Skeletal muscle cell (primary cell): ENCODE results near the gene SLC22A23.
"Not testable (repeated sequence)": the region's sequence is repeated elsewhere in the genome, so short reads cannot be mapped to it uniquely, and the experiment has no call there.

Source experiments
- DNase-seq: peaks from one replicate; pipeline ENCODE4 v3.0.0-alpha.2; 2010; ENCODE audit warnings: low read depth
- H3K4me3 ChIP-seq: 2 replicates; pipeline ENCODE4 v1.5.1; 2011; ENCODE audit warnings: low read depth, mild to moderate bottlenecking, control low read depth, low read length, moderate library complexity

The SLC22A23 gene

DNA sequence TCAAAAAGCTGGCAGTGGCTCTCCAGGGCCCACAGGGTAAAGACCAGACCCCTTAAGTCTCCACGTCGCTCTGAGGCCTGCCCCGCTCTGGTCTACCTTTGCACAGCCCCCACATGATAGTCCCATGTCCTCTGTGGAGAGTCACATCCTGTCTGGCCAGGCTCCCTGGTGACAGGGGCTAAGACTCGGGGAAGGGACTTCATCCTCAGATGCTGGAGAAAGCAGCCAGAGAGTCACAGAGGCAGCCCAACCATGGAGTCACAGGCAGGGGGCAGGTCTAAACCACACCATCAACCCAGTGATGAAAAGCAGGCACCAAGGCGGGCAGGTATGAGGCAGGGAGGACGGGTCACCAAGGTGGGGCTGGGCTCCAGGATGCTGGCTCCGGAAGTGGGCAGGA, 62.2 kb downstream of the SLC22A23 start:
- no peak for DNase-seq
- H3K4me3 ChIP-seq, result no peak overlapping the region

DNA sequence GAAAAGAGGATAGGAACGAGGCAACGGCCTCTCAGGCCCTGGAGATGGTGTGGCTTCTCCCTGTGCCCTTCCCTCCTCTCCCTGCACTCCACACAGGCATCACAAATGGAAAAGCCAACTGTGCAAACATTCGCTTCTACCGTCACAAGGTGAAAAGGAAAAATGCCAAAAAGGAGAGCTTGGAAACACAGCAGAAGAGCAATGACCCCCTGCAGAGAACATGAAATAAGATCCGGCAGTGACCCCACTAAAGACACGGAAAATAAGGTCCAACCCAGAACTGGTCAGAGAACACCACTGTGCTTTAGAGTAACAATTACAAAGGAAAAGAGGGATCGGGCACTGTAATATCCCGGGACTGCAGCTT, 63.0 kb downstream of the SLC22A23 start:
- H3K4me3 ChIP-seq, result no peak overlapping the region
- no peak for DNase-seq

DNA sequence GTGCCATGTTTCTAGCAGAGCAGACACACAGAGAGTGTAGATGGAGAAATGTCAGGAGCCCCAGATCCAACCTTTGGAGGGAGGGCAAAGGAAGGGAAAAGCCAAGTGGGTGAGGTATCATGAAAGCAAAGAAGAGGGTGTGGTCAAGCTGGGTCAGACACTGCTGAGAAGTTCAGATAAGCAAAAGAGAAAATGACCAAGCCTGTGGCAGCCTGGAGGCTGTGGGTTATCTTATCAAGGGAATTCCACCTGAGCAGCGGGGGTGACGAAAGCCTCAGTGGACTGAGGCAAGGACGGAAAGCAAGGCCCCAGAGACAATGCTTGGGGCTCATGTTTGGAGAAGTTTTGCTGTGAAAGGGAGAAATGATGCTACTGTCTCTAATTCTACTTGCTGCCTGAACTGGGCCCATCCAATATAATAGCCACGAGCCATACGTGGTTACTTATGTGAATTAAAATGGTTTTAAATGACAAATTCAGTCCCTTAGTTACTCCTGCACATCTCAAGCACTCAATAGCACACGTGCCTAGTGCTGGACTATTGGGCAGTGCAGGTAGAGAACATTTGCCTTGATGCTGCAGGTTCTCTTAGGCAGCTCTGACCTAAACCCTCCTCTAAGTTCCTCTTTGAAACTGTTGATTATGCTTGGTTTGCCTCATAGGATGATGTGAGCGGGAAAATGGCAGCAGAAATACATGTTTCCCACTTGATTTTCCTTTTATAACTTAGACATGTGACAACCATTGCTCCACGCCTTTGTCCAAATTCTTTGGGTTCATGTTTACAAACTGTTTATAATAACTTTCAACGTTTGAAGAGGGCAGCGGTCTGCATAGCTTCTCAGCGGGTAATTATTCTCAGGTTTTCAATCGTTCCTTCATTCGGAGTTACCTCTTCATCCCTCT, 63.7 kb downstream of the SLC22A23 start:
- H3K4me3 ChIP-seq, result no peak overlapping the region
- no peak for DNase-seq

DNA sequence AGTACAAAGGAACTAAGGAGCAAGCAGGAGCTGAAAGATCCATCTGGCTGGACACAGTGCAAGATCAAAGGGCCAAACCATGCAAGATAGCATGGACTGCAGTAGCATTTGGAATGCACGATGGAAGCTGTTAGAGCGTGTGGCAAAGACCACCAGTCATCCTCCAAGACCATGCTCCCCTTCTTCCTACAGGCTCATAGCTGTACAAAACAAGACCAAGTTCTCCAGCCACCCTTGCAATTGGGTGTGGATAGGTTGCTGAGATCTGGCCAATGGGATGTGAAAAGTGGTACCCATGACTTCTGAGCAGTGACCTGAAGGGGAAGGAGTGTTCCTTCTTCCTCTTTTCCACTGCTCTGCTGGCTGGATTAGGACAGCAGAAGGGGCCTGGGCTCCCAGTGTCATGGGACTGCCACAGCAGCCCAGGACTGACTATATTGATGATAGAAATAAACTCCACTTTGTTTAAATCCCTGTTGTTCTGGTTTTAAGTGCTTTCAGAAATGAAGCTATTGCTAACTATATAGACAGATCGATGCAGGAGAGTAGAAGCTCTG, 64.9 kb downstream of the SLC22A23 start:
- H3K4me3 ChIP-seq, result no peak overlapping the region
- DNase-seq, result no peak

DNA sequence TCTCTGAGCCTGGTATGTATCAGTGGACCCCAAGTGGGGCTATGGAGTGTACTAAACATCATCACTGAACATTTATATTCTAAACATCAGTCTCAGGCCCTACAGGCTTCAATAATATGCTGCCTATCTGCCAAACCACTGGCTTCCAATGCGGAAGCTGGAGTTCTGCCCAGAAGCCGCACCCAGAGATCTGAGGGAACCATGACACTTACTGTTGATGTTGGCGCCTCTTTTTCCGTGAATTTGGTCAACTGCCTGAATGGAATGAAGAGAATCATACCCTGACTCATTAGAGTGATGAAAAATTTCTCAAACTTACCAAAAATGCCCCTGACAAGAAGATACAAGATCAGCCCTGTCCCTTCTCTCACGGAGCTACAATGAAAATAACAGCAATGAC, 66.2 kb downstream of the SLC22A23 start:
- peak; percentile 92 for DNase-seq
- H3K4me3 ChIP-seq, result no peak overlapping the region

DNA sequence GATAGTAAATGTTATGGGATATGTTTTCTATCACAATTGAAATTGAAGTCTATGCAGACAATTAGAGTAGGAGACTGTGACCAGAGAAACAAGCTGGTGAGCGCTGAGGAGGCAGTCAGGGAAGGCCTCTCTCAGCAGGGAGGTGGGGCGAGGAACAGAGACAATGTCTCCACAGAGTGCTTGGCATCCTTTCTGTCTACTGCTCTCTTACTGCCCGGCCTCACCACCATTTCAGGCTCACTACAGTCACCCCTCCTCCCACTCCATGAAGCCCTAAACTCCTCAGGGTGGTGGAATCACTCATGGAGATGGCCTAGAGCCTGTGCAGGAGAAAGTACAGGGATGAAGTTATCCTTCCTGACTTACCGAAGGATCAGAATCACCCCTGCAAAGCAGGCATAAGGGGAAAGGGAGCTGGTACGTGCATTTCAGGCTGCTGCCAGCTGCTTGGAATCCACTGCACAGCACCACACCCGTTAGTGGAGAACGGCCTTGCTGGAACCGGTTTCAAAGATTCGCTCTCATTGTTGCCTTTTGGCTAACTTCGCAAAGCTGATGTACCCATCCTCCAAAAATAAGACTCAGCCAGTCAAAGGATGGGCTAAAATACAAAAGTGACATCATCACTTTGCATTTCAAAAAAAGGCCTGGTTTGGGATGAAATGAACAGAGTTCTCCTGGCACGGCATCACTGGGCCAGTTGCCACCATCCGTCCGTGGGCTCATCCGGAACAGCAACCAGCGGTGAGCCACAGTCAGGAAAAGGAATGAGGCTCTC, 67.3 kb downstream of the SLC22A23 start:
- H3K4me3 ChIP-seq, result no peak overlapping the region
- no peak for DNase-seq

DNA sequence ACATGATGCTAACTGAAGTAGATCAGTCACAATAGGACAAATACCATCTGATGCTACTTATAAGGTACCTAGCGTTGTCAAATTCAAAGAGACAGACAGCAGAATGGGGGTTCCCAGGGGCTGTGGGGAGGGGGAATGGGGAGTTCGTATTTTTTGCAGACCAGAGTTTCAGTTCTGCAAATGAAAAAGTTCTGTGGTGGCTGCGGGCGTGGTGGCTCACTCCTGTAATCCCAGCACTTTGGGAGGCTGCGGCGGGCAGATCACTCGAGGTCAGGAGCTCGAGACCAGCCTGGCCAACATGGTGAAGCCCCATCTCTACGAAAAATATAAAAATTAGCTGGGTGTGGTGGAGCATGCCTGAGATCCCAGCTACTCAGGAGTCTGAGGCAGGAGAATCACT, 68.1 kb downstream of the SLC22A23 start:
- DNase-seq, result no peak
- H3K4me3 ChIP-seq, result no peak overlapping the region

DNA sequence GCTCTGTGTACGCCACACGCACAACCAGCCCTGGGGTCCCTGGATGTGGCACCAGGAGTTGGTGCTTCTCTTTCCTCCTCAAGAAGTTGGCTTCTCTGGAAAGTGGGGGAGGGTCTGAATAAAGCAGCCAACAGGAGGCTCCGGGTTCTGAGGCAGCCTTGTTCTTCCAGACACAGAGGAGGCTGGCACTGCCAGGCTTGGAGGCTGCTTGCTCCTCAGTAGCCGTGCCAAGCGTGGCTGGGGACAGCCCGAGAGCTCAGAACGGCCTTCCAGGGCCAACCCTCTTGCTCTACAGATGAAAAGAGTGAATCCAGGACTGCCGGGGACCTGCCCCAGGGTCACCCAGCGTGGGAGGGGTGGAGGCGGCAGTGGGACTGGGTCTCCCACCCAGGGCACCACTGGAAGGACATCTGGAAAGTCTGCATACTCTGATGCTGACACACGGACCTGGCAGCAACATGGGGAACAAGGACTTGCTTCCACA, 70.4 kb downstream of the SLC22A23 start:
- no peak for DNase-seq
- H3K4me3 ChIP-seq, result no peak overlapping the region

DNA sequence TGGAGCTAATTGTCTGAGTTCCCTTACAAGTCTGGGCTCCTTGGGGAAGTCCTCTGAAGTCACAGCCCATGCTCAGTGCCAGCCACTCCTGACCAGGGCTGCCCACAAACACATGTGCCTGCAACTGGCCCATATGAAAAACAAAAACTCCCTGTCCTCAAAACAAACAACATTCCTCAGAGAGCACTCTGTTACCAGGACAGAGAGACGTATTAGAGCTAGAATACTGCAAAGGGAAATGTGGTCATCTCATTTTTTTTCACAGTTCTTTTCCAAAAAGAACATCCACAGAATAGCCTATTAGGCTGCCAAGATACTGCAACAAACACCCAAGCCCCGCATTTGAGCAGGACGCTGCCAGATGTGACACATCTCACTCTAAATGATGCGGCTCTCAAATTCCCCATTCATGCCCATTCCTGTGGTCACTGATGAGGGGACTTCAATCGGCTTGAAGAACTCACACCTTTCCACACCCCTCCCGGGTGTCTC, 71.1 kb downstream of the SLC22A23 start:
- H3K4me3 ChIP-seq, result no peak overlapping the region
- no peak for DNase-seq

DNA sequence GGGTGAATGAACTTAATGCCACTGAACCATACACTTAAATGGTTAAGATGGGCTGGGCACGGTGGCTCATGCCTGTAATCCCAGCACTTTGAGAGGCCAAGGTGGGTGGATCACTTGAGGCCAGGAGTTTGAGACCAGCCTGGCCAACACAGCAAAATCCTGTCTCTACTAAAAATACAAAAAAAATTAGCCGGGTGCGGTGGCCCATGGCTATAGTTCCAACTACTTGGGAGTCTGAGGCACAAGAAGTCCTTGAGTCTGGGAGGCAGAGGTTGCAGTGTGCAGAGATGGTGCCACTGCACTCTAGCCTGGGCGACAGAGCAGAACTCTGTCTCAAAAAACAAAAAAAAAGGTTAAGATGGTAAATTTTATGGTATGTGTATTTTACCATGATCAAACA, 71.7 kb downstream of the SLC22A23 start:
- not testable (repeated sequence) for H3K4me3 ChIP-seq, DNase-seq

DNA sequence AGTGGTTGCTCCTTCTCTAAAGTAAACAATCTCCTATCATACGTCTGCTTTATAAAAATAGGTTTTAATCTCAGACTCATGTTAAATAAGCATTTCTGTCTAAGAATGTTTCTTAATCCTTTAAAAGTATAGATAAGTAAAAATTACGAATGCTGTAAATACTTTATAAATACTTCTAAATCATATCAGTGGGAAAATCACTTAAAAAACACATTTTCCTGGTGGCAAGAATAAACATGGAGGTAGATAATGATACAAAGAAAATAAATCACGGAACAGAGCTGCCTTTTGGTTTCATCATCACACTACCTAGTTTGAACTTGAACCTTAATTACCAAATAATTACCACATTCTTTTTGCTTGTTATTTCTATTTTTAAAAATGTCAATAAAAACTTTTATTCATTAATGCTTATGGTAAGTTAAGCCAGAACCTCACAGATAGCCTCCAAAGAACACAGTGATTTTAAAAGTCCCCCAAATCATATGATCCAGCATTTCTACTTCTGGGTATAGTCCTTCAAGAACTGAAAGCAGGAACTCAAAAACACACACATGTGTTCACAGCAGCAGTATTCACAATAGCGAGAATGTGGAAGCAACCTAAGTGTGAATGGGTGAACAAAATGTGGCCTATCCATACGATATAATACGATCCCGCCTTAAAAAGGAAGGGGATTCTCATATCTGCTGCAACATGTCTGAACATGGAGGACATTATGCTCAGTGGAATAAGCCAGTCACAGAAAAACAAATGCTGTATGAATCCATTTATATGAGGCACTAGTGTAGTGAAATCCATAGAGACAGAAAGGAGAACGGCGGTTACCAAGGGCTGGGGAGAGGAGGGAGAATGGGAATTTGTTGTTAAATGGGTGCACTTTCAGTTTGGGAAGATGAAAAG, 72.4 kb downstream of the SLC22A23 start:
- DNase-seq, result no peak
- no peak overlapping the region for H3K4me3 ChIP-seq

DNA sequence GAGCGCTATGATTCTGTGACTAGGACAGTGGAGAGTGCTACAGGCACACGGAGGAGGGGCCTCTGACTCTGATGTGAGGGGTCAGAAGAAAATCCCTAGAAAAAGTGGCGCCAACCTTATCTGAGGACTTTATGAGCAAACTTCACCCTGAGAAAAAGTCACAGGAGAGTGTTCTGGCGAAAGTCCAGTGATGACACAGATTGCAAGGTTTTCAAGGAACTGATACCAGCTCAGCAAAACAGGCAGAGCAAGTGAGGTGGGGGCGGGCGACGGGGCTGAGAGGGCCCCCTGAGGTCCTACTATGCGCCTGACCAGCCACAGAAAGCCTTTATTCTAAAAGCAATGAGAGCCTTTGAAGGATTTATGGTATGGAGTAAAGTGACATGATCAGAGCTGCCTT, 73.3 kb downstream of the SLC22A23 start:
- DNase-seq, result no peak
- no peak overlapping the region for H3K4me3 ChIP-seq

DNA sequence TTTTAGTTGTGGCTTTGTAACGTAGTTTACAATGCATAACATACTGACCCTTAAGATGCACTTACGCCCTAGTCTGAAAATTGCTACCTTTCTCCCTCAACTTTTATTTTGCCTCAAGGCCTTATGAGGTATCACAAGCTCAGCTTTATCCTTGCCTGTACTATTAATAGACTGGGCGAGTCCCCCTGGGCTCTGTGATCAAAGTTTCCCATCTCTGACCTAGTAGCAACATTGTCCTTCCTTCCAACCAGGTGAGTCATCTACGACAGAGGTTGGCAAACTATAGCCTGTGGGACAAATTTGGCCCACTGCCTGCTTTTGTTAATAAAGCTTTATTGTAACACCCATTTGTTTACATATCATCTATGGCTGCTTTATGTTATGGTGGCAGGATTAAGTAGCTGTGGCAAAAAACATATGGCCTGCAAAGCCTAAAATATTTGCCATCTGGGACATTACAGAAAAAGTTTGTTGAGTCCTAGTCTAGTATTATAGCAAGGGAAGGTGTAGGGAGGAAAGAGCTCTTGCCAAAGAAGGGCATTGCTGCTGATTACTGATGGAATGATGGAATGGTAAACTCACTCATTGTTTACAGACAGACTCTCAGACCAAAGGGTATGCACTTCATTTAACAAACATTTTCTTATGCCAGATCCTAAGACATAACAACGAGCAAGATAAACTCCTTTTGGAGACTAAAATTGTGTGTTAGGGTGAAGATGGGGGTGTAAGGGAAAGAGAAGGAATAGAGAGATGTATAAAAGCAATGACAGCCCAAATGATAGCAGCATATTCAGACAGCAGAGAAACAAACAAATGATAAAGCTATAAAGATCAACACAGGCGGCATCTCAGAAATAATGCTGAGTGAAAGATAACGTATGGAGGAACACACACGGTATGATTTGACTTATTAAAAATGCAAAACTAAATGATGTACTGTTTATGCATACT, 74.2 kb downstream of the SLC22A23 start:
- no peak for DNase-seq
- no peak overlapping the region for H3K4me3 ChIP-seq

DNA sequence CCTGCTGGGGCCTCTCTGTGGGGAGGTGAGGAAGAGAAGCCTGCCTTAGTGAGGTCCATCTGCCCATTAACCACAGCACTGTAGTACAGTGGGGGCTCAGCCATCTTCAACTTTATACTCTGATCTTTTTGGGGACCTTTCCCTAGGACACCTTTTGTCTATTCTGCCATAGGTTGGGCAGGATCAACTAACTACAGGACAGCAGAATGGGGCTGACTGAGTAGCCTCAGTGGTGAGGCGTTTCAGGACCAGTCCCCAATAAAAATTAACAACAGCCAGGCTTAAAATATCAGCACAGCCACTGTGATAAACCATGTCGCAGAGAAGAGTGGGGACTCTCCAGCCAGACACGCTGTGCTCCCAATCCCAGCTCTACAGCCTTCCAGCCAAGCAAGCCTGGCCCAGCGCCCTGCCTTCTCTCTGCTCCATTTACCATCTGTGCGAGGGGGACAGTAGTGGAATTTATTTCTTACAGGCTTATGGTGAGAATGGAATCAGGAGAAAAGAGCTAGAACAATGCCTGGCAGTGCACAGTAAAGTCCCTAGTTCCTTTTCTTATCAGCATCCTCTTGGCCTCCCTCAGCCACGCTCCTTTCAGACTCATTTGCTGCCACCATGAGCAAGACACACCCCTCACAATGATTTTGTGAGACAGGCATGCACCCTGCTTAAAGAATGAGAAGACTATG, 75.5 kb downstream of the SLC22A23 start:
- no peak for DNase-seq
- H3K4me3 ChIP-seq, result no peak overlapping the region

DNA sequence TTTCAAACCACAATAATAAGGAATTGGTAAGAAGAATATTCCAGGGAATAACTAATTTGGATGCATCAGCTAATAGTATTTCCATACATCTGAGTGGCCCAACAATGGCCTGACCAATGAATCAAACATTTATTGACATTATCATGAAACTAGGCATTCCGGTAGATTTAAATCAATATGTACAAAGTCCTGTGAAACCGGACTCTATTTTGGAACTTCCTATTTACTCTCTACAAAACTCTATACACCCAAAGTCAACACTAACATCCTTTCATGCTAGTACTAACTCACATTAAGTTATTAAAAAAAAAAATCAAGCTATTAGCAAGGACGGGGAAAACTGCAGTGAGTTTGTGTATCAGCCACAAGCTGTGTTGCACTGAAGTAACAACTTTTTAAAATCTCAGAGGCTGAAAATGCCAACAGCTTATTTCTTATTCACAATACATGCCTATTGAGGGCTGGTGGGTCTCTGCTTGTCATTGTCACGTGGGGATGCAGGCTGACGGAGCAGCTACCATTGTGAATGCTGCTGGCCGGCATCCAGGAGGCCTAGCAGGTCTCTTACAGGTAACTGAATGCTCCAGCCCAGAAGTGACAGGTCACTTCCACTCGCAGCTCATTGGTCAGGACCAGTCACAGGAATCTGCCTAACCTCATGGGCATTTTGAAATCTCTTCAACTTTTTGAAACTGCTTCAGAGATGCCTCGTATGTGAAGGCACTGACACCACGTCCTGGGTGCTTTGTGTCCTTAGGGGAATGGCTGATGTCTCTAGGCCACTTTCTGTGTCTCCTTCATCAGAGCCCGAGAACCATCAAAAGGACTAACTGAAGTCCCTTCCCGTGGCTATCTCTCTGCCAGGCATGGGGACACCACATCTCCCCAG, 76.3 kb downstream of the SLC22A23 start:
- no peak for DNase-seq
- H3K4me3 ChIP-seq, result no peak overlapping the region

DNA sequence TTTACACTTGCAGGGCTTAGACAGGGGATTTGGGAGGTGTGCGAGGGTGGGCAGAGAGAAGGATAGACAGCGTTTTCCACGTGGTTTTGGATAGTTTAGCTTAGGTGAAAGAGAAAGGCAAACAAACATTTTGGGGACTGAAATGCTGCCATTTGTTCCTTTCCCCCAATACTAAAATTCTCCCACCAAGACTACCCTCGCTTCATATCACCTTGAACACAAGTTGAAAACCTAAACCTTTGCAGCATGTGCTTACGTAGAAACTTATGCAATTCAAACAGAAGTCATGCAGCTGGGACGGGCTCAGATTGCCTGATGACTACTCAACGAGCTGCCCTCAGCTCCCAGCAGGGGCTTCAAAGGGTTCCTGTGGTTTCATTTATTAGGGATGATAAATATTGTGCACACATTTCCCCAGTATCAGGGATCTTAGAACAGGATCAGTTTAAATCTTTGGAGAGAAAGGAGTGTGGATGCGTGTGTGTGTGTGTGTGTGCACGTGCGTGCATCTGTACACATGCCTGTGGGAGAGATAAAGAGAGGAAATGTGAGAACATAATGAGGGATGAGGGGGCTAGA, 77.3 kb downstream of the SLC22A23 start:
- no peak overlapping the region for H3K4me3 ChIP-seq
- peak; percentile 49 for DNase-seq
